ENCODE measurements around the gene ZNF273.
"Not testable (repeated sequence)": the region's sequence is repeated elsewhere in the genome, so short reads cannot be mapped to it uniquely, and the experiment has no call there.

Gene ZNF273

DNA sequence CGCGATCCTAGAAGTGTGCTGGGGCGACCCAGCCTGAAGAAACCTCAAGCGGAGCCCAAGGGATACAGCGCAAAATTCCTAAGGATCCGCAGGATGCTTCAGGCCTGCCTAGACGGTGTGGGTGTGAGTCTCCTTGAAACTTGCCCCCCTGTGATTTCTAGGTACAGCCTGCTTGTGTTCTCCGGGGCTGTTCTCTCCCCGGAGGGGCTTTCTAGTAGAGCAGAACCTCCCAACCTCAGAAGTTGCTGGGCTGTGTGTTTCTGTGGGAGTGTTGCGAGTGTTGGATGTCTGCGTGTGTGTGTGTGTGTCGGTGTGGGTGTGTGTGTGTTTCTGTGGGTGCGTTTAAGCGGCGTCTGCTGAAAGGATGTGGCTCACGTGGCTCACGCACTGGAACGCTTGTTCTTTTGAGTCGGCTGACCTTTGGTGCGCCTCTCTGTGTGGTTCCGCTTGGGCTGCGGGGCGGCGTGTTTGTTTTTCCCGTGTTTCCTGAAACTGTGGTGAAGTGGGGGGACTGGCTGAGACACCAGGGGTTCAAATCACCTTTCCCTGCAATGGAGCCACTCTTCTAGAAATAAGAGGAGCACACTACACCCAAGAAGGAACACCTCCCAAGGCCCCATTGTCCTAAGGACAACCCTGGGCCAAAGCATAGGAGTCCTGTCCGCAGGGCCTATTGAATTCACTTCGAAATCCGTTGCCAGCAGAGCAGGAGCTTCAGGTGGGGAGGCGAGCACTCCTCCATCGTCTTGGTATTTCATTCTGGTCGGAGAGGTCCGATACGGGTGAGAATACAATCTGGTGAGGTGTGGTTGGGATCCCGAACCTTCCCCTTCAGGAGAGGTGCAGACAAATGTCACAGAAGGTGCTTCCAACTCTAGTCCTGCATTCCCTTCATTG lies 25.1 kb upstream of the ZNF273 start:
- no peak for DNase-seq

DNA sequence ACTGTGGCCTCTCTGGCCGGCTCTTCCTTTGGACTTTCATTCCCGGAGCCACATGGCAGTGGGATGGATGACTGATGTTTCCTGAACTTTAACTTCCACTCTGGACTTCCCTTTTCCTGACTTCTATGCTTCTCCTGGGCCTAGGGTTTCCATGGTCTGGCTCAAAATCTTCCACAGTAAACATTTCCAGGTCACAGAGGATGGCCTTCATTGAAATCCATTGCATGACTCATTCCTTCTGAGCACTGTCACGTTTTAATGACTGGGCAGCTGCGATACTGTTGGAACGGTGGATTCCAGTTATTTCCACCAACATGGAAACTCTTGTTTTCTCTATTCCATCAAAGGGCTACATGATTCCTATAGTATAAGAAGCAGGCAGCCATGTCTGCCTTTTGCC lies 24.4 kb upstream of the ZNF273 start:
- no peak for DNase-seq

DNA sequence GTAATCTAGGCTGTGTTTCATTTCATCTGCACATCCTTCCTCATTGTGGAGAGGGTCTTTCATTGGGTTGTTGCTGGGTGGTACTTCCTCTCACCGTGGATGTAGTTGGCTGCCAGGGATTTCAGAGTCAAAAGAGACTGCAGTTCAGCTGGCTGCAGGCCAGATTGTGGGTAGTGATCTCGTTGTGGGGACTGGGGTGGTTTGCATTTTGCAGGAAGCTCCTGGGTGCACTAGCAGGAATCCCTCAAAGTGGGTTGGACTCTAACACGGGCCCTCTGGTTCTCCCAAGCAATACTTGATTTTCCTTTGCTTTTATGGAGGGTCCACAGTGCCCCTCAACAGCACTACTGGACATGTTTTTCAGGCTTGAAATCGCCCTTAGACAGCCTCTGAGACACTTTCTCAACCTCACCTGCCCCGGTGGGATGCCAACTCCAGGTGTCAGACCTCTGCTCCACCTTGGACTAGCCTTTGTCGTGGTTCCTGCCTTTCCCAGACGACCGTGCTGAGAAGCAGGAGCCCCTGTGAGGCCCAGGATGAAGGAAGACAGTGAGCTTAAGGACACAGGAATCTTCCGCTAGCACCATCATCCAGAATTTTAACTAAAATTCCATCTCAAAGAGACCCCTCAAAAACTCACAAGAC lies 23.9 kb upstream of the ZNF273 start:
- no peak for DNase-seq

DNA sequence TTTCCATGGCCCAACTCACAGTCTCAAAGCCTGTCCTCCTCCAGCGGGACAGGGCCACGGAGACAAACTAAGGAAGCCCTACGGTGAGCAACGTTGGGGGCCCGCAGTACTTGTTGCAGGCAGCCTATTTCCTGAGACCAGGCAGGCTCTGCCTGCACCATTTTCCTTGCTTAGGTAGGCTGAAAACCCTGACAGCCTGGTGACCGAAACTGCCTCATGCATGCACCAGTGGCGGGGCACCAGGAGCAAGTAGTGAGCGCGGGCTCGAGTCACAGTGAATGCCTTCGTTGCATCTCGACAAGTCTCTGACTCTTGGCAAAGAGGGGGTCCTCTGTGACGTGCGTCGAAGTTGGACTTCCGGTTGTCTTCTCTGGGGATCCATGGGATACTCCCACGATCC lies 23.3 kb upstream of the ZNF273 start:
- DNase-seq: no peak

DNA sequence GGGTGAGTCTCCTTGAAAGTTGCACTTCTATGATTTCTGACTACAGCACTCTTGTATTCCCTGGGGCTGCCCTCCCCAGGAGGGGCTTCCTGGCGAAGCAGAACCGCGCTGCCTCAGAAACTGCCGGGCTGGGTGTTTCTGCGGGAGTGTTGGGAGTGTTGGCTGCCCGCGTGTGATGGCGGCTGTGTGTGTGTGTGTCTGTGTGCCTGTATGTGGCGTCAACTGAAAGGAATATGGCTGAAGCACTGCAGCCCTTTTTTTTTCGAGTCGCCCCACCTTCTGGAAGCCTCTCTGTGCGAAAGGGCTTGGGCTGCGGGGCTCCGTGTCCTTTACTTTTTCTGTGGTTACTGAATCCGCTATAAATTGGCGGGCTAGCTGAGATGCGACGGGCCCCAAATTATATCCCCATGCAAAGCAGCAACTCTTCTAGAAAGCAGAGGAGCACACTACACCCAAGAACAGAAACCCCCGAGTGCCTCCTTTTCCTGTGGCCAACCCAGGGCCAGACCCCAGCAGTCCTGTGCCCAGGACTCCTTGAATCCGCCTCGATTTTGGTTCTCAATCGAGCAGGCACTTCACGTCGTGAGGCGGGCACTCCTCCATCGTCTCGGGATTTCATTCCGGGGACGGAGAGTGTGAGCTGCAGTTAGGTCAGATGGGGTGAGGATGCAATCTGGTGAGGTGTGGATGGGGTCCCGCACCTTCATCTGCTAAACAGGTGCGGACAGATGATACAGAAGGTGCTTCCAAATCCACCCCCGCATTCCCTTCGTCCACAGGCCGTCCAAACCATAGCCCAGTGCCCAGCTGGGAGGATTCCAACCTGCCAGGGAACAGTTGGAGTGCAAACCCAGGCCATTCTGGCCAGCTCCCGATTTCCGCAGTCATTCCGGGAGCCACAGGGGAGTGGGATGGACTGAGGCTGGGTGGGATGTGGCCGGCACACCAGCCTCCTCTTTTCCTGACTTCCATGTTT lies 22.5 kb upstream of the ZNF273 start:
- DNase-seq: no peak

DNA sequence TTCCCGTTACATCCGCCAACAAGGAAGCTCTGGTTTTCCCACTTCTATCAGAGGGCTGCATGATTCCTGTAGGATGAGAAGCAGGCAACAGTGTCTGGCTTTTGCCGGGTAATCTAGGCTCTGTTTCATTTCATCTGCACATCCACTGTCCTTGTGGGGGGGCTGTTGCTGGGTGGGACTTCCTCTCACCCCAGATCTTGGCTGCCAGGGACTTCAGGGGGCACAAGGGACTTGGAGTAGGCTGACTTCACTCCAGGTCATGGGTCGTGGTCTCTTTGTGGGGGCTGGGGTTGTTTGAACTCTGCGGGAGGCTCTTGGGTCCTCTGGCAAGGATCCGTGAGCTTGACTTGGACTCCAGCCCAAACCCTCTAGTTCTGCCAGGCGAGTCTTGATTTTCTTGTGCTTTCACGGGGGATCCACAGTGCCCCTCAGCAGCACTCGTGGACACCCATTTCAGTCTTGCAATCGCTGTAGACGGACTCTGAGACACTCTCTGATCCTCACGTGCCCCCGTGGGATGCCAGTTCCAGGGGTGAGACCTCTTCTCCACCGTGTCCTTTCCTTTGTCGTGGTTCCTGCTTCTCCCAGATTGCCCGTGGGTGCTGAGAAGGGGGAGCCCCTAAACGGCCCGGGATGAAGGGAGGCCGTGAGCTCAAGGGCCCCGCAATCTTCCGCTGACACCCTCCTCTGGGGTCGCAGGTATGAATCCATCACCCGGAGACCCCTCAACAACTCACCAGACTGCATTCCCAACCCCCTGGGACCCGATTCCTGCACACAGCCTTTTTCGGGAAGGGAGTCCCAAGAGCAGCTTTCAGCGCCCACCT lies 21.4 kb upstream of the ZNF273 start:
- no peak for DNase-seq

DNA sequence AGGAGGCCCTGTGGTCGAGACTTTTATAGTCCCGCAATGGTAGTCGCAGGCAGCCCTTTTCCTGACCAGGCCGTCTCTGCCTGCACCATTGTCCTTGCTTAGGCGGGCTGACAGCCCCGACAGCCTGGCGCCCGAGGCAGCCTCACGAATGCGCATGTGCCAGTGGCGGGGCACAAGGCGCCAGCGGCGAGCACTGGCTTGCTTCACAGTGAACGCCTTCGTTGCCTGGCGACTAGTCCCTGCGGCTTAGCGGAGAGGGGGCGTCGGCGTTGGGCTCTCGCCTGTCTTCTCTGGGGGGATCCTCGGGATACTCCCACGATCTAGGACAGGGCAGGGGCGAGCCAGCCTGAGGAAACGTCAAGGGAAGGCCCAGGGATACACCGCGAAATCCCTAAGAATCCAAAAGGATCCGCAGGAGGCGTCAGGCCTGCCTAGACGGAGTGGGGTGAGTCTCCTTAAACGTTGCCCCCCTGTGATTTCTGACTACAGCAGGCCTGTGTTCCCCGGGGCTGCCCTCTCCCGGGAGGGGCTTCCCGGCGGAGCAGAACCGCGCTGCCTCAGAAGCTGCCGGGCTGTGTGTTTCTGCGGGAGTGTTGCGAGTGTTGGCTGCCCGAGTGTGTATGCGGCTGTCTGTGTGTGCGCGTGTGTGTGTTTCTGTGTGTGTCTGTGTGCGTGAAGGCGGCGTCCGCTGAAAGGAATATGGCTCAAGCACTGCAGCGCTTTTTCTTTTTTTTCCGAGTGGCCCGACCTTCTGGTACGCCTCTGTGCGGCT lies 20.5 kb upstream of the ZNF273 start:
- no peak for DNase-seq

DNA sequence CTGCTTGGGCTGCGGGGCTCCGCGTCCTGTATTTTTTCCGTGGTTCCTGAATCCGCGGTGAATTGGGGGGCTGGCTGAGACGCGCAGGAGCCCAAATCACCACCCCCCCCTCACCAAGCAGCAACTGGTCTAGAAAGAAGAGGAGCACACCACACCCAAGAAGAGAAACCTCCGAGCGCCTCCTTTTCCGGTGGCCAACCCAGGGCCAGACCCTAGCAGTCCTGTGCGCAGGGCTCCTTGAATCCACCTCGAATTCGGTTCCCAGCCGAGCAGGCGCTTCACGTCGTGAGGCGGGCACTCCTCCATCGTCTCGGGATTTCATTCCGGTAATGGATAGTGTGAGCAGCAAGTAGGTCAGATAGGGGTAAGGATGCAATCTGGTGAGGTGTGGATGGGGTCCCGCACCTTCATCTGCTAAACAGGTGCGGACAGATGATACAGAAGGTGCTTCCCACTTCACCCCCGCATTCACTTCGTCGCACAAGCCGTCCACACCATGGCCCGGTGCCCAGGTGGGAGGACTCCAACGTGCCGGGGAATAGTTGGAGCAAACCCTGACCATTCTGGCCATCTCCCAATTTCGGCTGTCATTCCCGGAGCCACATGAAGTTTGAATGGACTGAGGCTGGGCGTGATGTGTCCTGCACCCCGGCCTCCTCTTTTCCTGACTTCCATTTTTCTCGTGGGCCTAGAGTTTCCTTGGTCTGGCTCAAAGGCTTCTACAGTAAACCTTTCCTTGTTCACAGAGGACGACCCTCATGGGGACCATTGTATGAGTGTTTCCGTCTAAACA lies 19.8 kb upstream of the ZNF273 start:
- DNase-seq: no peak

DNA sequence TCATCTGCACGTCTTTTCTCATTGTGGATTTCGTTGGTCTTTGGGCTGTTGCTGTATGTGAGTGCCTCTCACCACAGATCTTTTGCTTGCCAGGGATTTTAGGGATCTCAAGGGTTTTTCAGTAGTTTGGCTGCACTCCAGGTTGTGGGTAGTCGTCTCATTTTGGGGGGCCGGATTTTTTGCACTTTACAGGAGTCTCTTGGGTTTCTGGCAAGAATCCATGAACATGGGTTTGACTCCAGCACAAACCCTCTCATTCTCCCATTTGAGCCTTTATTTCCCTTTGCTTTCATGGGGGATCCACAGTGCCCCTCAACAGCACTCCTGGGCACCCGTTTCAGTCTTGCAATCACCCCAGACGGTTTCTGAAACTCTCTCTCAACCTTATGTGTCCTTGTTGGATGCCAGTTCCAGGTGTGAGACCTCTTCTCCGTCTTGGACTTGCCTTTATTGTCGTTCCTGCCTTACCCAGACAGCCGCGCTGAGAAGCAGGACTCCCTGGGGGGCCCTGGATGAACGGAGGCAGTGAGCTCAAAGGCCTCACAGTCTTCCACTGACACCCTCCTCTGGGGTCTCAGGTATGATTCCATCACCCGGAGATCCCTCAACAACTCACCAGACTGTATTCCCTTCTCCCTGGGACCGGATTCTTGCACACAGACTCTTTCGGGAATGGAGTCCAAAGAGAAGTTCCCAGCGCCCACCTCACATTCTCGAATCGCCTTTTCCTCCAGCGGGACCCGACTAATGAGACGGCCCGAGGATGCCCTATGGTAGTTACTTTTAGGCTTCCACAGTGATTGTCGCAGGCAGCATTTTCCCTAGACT lies 18.8 kb upstream of the ZNF273 start:
- DNase-seq: no peak

DNA sequence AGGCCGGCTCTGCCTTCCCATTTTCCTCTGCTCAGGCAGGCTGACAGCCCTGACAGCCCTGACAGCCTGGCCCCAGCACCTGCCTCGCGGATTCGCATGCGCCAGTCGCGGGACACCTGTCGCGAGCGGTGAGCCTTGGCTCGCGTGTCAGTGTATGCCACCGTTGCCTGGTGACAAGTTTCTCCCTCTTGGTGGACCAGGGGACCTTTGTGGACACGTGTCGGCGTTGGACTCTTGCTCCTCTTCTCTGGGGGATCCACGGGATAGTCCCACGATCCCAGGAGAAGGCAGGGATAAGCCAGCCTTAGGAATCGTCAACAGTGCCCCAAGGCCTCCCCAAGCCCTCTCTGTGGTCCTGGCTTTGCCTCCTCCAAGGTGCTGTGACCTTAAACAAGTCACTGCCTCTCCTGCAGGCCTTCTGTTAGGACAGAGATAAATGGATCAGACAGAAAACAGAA lies 18.1 kb upstream of the ZNF273 start:
- DNase-seq: no peak

DNA sequence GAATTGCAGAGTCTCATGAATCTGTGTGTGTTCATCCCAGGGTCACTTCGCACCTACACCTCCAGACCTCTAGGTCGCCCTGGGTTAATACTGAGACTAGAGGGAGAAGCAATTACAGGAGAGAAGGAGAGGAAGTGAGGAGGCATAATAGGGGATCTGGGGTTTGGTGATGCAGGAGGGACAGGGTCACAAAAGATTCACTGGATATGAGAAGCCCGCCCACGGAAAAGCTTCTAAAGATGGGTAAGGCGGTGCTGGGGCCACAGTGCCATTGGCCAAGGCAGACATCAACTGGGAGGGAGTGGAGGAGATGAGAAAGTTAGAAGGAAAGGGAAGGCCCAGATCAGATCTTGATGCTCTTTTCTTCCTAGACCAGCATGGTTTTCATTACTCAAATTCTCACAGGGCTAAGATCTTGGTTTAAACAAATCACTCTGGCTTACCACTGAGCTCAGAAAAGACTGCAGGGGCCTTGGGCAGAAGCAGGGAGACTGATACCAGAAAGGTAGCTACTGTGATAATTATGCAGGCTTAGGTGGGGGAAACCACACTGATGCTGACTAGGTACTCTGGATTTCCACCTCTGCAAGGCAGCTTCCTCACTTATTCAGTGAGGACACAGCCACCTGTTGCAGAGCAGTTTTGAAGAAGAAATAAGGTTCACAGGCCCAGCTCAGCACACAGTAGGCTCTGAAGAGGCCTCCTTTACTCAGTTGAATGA lies 17.4 kb upstream of the ZNF273 start:
- no peak for DNase-seq

DNA sequence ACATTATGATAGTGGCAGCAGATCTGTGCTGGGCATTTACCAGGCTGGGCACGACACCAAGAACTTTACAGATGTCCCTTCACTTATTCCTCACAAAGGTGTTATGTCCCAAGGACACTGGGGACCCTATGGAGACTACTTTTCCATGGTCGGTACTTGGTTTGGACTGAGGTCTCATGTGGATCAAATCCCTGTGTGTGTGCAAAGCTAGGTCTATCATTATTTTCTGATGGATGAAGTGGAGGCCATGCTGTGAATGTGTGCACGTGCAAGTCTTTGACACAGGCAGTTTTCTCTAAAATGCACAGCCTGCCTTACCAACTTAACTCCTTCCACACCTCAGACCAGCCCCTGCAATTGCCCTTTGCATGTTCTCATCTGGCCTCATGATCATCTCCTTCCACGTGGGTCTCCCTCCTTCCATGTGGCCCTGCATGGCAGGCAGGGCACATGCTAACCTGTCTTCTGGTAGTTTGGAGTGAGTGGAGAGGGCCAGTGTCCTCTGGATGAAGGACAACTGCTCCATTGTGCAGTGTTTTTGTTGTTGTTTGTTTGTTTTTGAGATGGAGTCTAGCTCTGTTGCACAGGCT lies 16.0 kb upstream of the ZNF273 start:
- no peak for DNase-seq

DNA sequence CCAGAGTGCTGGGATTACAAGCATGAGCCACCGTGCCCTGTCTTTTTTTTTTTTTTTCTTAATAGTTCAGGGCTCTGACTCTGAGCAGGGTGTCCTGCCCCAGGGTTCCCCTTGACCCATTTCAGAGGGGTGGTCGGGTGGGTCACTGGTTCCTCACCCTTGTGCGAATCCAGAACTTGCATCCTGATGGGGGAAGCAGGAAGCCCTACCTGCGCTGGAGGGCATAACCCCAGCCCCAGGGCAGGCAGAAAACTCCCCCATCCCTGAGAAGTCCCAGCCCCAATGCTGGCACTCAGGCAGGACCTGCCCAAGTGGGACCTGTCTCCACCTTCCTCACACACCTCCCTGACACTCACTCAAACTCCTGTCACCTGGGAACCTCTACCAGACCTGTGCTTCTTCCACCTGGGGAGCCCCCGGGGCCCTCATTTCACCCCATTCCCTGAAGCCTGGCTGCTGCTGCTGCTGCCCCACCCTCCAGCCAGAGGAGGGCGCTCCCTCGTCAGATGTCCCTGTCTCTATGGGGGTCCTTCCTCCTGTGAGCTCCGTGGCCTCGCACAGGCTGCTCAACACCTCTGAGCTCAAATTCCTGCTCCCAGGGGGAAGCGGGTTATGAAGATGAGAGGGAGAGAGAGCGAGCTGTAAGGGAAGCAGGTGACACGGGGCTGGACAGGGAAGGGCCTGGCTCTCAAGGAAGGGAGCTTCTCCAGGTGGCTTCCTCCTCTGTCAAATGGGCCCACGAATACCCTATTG lies 15.1 kb upstream of the ZNF273 start:
- DNase-seq: peak; percentile 44

DNA sequence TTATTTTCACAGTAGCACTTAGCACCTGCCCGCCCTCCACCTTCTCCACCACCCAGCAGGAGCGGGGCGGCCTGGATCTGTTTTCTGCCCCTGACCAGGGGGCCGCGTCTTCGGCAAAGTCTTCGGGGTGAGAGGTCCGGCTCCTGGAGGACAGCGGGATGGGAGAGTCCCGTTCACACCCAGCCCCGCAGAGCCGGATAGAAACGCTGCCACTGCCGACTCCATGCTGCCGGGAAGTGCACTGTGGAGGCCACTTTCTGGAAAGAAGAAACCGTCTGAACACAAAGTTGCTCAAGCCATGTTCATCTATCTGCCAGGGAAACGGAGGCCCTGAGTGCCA lies 14.5 kb upstream of the ZNF273 start:
- no peak for DNase-seq

DNA sequence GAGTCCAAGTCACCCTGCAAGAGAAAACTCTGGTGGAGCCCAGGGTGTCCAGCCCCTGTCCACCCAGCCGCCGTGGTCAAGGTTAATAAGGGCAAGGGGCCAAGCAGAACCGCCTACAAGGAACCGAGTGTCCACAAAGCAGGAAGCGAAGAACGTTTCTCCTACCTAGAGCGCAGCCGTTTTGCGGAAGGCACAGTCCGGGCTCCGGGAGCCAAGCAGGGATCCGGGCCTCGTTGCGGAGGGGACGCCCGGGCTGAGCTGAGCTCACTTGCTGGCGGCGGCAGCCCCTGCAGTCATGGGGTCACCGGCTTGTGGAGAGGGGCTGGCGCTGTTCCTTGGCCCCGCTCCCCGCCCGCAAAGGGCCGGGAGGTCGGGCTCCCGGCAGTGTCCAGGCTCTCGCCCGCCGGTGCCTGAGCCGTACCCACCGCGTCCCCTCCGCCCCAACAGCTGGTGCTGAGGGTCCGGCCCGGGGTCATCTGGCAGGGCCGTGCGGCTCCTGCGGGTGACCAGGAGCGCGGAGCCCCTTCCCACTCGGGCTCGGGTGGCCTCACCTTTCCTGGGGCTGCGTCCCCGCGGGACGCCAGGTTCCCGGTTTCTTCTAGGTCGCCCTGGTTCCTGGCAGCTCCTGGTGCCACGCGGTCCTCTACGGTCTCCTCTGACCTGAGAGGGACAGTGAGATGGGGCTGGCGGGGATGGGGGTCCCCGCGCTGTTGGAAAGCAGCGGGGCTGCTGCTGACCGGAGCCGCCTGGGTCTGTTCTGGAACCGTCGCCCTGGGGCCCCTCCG lies 14.0 kb upstream of the ZNF273 start:
- DNase-seq: no peak

DNA sequence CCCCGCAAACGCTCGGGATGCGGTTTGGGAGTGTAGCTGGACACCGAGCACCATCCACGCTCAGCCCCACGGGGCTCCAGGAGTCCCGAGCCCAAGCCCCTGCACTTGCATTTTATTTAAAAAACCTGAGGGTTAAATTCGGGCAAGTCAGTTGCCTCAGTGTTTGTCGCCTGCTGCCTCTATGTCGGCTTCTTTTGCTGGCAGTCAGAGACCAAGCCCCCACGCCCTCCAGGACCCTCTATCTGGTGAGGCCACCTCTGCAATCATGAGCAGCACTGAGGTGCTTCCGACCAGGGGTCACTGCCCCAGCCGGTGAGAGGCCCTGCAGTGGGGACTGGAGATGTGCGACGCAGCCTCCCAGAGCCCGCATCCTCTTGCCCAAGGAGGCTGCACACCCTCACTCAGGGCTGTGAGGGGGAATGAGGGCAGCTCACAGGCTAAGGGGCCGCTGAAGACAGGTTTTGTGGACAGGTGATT lies 13.3 kb upstream of the ZNF273 start:
- DNase-seq: no peak

DNA sequence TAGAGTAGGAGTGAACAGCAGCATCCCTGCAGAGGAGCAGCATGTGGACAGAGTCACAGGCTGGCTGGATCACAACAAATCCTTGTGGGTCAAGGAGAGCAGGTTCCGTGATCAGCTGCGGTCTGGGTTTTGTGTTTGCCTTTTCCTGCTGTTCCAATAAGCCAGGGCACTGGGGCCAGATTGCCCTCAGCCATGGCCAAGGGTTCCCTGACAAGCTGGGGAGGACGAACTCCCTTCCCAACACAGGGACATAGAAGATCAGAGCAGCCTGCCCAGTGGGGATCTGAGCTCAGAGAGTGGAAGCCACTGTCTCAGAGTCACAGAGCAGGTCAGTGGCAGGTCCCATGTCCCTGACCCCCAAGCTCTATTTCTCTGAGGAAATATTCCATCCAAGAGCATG lies 12.8 kb upstream of the ZNF273 start:
- DNase-seq: not testable (repeated sequence)
